ENCODE results near the gene SLC39A7.

GRCh38 chr6:33206027-33206863, 5.6 kb downstream of the SLC39A7 start:
- TF ChIP-seq CTCF (IDR thresholded peaks at IDR 0.05) = no peak
- no peak for TF ChIP-seq POLR2A (IDR thresholded peaks at IDR 0.05)
- TF ChIP-seq EP300 (IDR thresholded peaks at IDR 0.05) = no peak

All from upper lobe of left lung (tissue), 4 donors.